NCI-H146 treated with DMSO at 0.1 percent for 48 hours (cell line): Measurements from ENCODE around the gene NXN.
"Not testable (repeated sequence)": the region's sequence is repeated elsewhere in the genome, so short reads cannot be mapped to it uniquely, and the experiment has no call there.

Experiments used
- DNase-seq: peaks from one replicate; lab custom pipeline; 2025; ENCODE audit not compliant: unreplicated experiment; lab: John Stamatoyannopoulos, UW

Gene NXN

GRCh38 chr17:980406-981291, 1.1 kb upstream of the NXN start:
- DNase-seq, result peak; percentile 84

GRCh38 chr17:979212-979538, 401 bp downstream of the NXN start:
- DNase-seq, result no peak

GRCh38 chr17:978103-979093, 1.2 kb downstream of the NXN start:
- DNase-seq, result peak; percentile 8

GRCh38 chr17:977166-977565, 2.4 kb downstream of the NXN start:
- no peak for DNase-seq

GRCh38 chr17:976312-976711, 3.3 kb downstream of the NXN start:
- DNase-seq, result no peak

- no peak for DNase-seq
These were observed 4.1 kb downstream of the NXN start for GRCh38 chr17:975371-975915.

GRCh38 chr17:974778-975177, 4.8 kb downstream of the NXN start:
- DNase-seq, result not testable (repeated sequence)

- no peak for DNase-seq
These were observed 6.5 kb downstream of the NXN start for GRCh38 chr17:973053-973452.

- DNase-seq, result not testable (repeated sequence)
These were observed 7.7 kb downstream of the NXN start for GRCh38 chr17:971861-972260.

- DNase-seq, result no peak
These were observed 9.2 kb downstream of the NXN start for GRCh38 chr17:970364-970763.

GRCh38 chr17:969811-970355, 9.7 kb downstream of the NXN start:
- peak; percentile 49 for DNase-seq

GRCh38 chr17:968812-969730, 10.5 kb downstream of the NXN start:
- peak; percentile 29 for DNase-seq

- no peak for DNase-seq
These were observed 12.5 kb downstream of the NXN start for GRCh38 chr17:967122-967521.

GRCh38 chr17:965311-965989, 14.1 kb downstream of the NXN start:
- DNase-seq, result no peak

GRCh38 chr17:964876-965275, 14.7 kb downstream of the NXN start:
- peak; percentile 72 for DNase-seq

GRCh38 chr17:962670-963069, 16.9 kb downstream of the NXN start:
- DNase-seq, result no peak

- DNase-seq, result no peak
These were observed 17.4 kb downstream of the NXN start for GRCh38 chr17:962166-962565.

GRCh38 chr17:958712-959451, 20.7 kb downstream of the NXN start:
- DNase-seq, result no peak

GRCh38 chr17:957856-958421, 21.6 kb downstream of the NXN start:
- DNase-seq, result no peak
